SK-N-SH (cell line): ENCODE measurements around the gene IL16. TPM values are rescaled to one million over a fixed set of nuclear protein-coding genes. Genes with fewer than 3 reads are reported as not detected.

Source experiments
- CTCF ChIA-PET: fragments of 300-600, 350-600 bp; formaldehyde crosslinking; extraction: SDS; loops from one replicate; lab custom pipeline; 2021; lab: Yijun Ruan, JAX
- POLR2A ChIA-PET: fragments of 350-600 bp; sonication (Branson Sonifier 250); formaldehyde crosslinking; extraction: SDS; loops from one replicate; lab custom pipeline; 2020; ENCODE audit warnings: antibody characterized with exemption, inconsistent platforms; lab: Yijun Ruan, JAX
- DNase-seq: peaks from one replicate; pipeline ENCODE4 v3.0.0; 2012
- H2AFZ ChIP-seq: fragments of 200-600 bp; sonication (generic); 2 replicates; pipeline ENCODE4 v1.8.1; 2016; ENCODE audit warnings: antibody characterized with exemption, mild to moderate bottlenecking, low read depth
- H3F3A ChIP-seq: fragments of 200-600 bp; sonication (generic); replicated peaks from 2 replicates; pipeline ENCODE3; 2016; ENCODE audit warnings: antibody characterized with exemption, mild to moderate bottlenecking; ENCODE audit not compliant: insufficient read depth
- H3K27ac ChIP-seq, 2 experiments: fragments of 200-500 bp in 1 of 2; fragments of 200-600 bp in 1 of 2; sonication (Bioruptor generic) in 1 of 2; sonication (generic), shearing (Covaris generic) in 1 of 2; 2 replicates each; pipeline versions ENCODE4 v1.5.1 to v1.6.1; 2014 to 2016; ENCODE audit warnings: low read depth in 2 of 2, inconsistent platforms in 1 of 2, low read length in 1 of 2, mild to moderate bottlenecking in 1 of 2, mixed read lengths in 1 of 2
- H3K27me3 ChIP-seq: fragments of 200-600 bp; sonication (generic), shearing (Covaris generic); 2 replicates; pipeline ENCODE4 v1.6.1; 2016; ENCODE audit warnings: mixed run types; ENCODE audit not compliant: insufficient read depth
- H3K36me3 ChIP-seq, 2 experiments: fragments of 200-500 bp in 1 of 2; fragments of 200-600 bp in 1 of 2; sonication (Bioruptor generic) in 1 of 2; sonication (generic) in 1 of 2; replicated peaks in 1 of 2; 2 replicates each; pipeline versions ENCODE3 to v1.5.1; 2014 to 2016; ENCODE audit warnings: low read length in 1 of 2, mild to moderate bottlenecking in 1 of 2; ENCODE audit not compliant: insufficient read depth in 2 of 2, control insufficient read depth in 1 of 2
- H3K4me1 ChIP-seq, 2 experiments: fragments of 200-500 bp in 1 of 2; fragments of 200-600 bp in 1 of 2; sonication (Bioruptor generic) in 1 of 2; sonication (generic), shearing (Covaris generic) in 1 of 2; 2 replicates each; pipeline versions ENCODE4 v1.5.1 to v1.6.1; 2014 to 2016; ENCODE audit warnings: low read depth in 1 of 2, low read length in 1 of 2, mixed run types in 1 of 2; ENCODE audit not compliant: insufficient read depth in 2 of 2, control insufficient read depth in 1 of 2
- H3K4me2 ChIP-seq: fragments of 200-600 bp; sonication (generic), shearing (Covaris generic); 2 replicates; pipeline ENCODE4 v1.6.1; 2017; ENCODE audit warnings: mixed run types
- H3K4me3 ChIP-seq, 2 experiments: fragments of 200-500 bp in 1 of 2; fragments of 200-600 bp in 1 of 2; sonication (Bioruptor generic) in 1 of 2; sonication (generic), shearing (Covaris generic) in 1 of 2; 2 replicates each; pipeline versions ENCODE4 v1.5.1 to v1.8.1; 2014 to 2016; ENCODE audit warnings: low read depth in 2 of 2, inconsistent platforms in 1 of 2, low read length in 1 of 2, mild to moderate bottlenecking in 1 of 2, mixed read lengths in 1 of 2, moderate library complexity in 1 of 2
- H3K79me2 ChIP-seq: fragments of 200-600 bp; sonication (generic); 2 replicates; pipeline ENCODE4 v1.8.1; 2017; ENCODE audit warnings: mild to moderate bottlenecking; ENCODE audit not compliant: insufficient read depth
- H3K9ac ChIP-seq: fragments of 200-600 bp; sonication (generic); 2 replicates; pipeline ENCODE4 v1.6.1; 2017; ENCODE audit warnings: mixed run types
- H3K9me2 ChIP-seq: fragments of 200-600 bp; sonication (generic); 2 replicates; pipeline ENCODE4 v1.6.1; 2017; ENCODE audit warnings: mixed run types
- H3K9me3 ChIP-seq: fragments of 200-600 bp; sonication (generic); 2 replicates; pipeline ENCODE4 v1.6.1; 2017; ENCODE audit warnings: mixed run types, mild to moderate bottlenecking, moderate library complexity
- H4K20me1 ChIP-seq: fragments of 200-600 bp; sonication (generic); 2 replicates; pipeline ENCODE4 v1.6.1; 2017; ENCODE audit warnings: mild to moderate bottlenecking, mixed run types; ENCODE audit not compliant: insufficient read depth
- CHD2 ChIP-seq: fragments of 150-350 bp; IDR thresholded peaks from 2 replicates; pipeline ENCODE4 v1.6.1; 2018; ENCODE audit warnings: low read length; ENCODE audit not compliant: partially characterized antibody
- EP300 ChIP-seq, 2 experiments: IDR thresholded peaks; 2 replicates each; pipeline versions ENCODE4 v1.4.0 to v1.6.1; 2012; ENCODE audit warnings: borderline replicate concordance in 1 of 2, low read depth in 1 of 2, low read length in 1 of 2
- FOXM1 ChIP-seq: IDR thresholded peaks from 2 replicates; pipeline ENCODE4 v1.4.0; 2012; ENCODE audit warnings: low read depth, mild to moderate bottlenecking
- GATA2 ChIP-seq: sonication (generic); formaldehyde crosslinking; IDR thresholded peaks from 2 replicates; pipeline ENCODE4 v1.5.0; 2020; ENCODE audit warnings: mild to moderate bottlenecking, missing genetic modification reagents
- MEF2A ChIP-seq: IDR thresholded peaks from 2 replicates; pipeline ENCODE4 v1.4.0; 2012; ENCODE audit warnings: low read depth, borderline replicate concordance
- NFIC ChIP-seq: IDR thresholded peaks from 2 replicates; pipeline ENCODE4 v1.4.0; 2012; ENCODE audit warnings: borderline replicate concordance
- PBX3 ChIP-seq: IDR thresholded peaks from 2 replicates; pipeline ENCODE4; 2012
- RCOR1 ChIP-seq: fragments of 150-350 bp; IDR thresholded peaks from 2 replicates; pipeline ENCODE4 v1.6.1; 2017; ENCODE audit warnings: antibody characterized with exemption, low read length
- RXRA ChIP-seq: IDR thresholded peaks from 2 replicates; pipeline ENCODE4 v1.4.0; 2012; ENCODE audit warnings: low read depth, mild to moderate bottlenecking, borderline replicate concordance
- TCF12 ChIP-seq: IDR thresholded peaks from 2 replicates; pipeline ENCODE4 v1.4.0; 2012
- TEAD4 ChIP-seq: IDR thresholded peaks from 2 replicates; pipeline ENCODE4 v1.4.0; 2012; ENCODE audit warnings: mild to moderate bottlenecking, borderline replicate concordance; ENCODE audit not compliant: insufficient read depth
- USF2 ChIP-seq: fragments of 150-350 bp; IDR thresholded peaks from 2 replicates; pipeline ENCODE4 v1.6.1; 2017; ENCODE audit warnings: antibody characterized with exemption, low read length, low read depth, borderline replicate concordance
- YY1 ChIP-seq: IDR thresholded peaks from 2 replicates; pipeline ENCODE4 v1.4.0; 2012; ENCODE audit warnings: low read depth, mild to moderate bottlenecking
- ZBTB33 ChIP-seq: IDR thresholded peaks from 2 replicates; pipeline ENCODE4 v1.4.0; 2012; ENCODE audit warnings: low read depth, borderline replicate concordance
- WGBS: methylation state at CpG from one replicate; pipeline ENCODE4 v1.1.6; 2017; ENCODE audit warnings: low lambda C conversion rate; 5-methylcytosine and 5-hydroxymethylcytosine counted together
- polyA plus RNA-seq, 3 experiments: library from polyadenylated mRNA; depleted of rRNA; stranded (reverse); fragments of >200 nt; gene quantifications; 2 replicates each; pipeline ENCODE4 v1.2.3, GENCODE V29; 2012
- TF ChIP-seq, protein P1 (sequence below): fragments of 150-350 bp; IDR thresholded peaks from 2 replicates; pipeline ENCODE4 v1.6.1; 2016; ENCODE audit warnings: mild to moderate bottlenecking, low read depth, low read length
- TF ChIP-seq, protein P2 (sequence below): IDR thresholded peaks from 2 replicates; pipeline ENCODE4 v1.6.1; 2012; ENCODE audit warnings: mild to moderate bottlenecking, low read depth, low read length, moderate library complexity

The IL16 gene
- polyA plus RNA-seq, 1 of the 3 experiments (the other 2 are of a cell fraction), result not detected

GRCh38 chr15:81268881-81269601, 72.4 kb downstream of the IL16 start:
- H3K9ac ChIP-seq, result no peak overlapping the region
- H4K20me1 ChIP-seq, result no peaks in the 10 kb centered on the region
- no peak overlapping the region for H3K4me3 ChIP-seq
- peaks cover 5 to 11% of the 10 kb centered on the region in 2 experiments; a peak in 2 of 4 replicates for H3K4me1 ChIP-seq
- ChIA-PET POLR2A (no interaction called here), CTCF (interaction anchor here (3.9 to 8.5 kb wide), 7 partner anchors 12 to 164 kb away, joined by 36 to 451 read pairs (median 57); no protein-coding TSS in a partner anchor)
- no peaks in the 10 kb centered on the region for H3K9me3 ChIP-seq
- no peaks in the 10 kb centered on the region for H3F3A ChIP-seq
- no peak overlapping the region for H3K27ac ChIP-seq
- no peaks in the 10 kb centered on the region for H3K79me2 ChIP-seq
- H3K36me3 ChIP-seq, result no peaks in the 10 kb centered on the region
- no peak overlapping the region for H3K4me2 ChIP-seq
- no peak for DNase-seq
- peaks cover 13% of the 10 kb centered on the region; the same call in 1 of the 2 replicates for H3K27me3 ChIP-seq
- H2AFZ ChIP-seq, result no peak overlapping the region
- H3K9me2 ChIP-seq, result no peaks in the 10 kb centered on the region
- TF ChIP-seq PBX3, result no peak
- no peak for TF ChIP-seq ZBTB33
- TF ChIP-seq CHD2, result no peak
- no peak for TF ChIP-seq MEF2A
- no peak for TF ChIP-seq TEAD4
- 65% methylated on average over 10 of the region's 10 CpGs for WGBS

- DNase-seq, result no peak
- no peaks in the 10 kb centered on the region for H3K79me2 ChIP-seq
- no peak for TF ChIP-seq FOXM1
- no peak for TF ChIP-seq NFIC
- TF ChIP-seq YY1, result no peak
- no peak for TF ChIP-seq RXRA
- TF ChIP-seq GATA2, result no peak
- TF ChIP-seq TCF12, result no peak
- TF ChIP-seq, protein P1, sequence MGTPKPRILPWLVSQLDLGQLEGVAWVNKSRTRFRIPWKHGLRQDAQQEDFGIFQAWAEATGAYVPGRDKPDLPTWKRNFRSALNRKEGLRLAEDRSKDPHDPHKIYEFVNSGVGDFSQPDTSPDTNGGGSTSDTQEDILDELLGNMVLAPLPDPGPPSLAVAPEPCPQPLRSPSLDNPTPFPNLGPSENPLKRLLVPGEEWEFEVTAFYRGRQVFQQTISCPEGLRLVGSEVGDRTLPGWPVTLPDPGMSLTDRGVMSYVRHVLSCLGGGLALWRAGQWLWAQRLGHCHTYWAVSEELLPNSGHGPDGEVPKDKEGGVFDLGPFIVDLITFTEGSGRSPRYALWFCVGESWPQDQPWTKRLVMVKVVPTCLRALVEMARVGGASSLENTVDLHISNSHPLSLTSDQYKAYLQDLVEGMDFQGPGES, result no peak
- no peak for TF ChIP-seq EP300 (IDR thresholded peaks at IDR 0.05; ENCODE audit: borderline replicate concordance in 1 of 2, low read depth in 1 of 2, low read length in 1 of 2)
- TF ChIP-seq, protein P2, sequence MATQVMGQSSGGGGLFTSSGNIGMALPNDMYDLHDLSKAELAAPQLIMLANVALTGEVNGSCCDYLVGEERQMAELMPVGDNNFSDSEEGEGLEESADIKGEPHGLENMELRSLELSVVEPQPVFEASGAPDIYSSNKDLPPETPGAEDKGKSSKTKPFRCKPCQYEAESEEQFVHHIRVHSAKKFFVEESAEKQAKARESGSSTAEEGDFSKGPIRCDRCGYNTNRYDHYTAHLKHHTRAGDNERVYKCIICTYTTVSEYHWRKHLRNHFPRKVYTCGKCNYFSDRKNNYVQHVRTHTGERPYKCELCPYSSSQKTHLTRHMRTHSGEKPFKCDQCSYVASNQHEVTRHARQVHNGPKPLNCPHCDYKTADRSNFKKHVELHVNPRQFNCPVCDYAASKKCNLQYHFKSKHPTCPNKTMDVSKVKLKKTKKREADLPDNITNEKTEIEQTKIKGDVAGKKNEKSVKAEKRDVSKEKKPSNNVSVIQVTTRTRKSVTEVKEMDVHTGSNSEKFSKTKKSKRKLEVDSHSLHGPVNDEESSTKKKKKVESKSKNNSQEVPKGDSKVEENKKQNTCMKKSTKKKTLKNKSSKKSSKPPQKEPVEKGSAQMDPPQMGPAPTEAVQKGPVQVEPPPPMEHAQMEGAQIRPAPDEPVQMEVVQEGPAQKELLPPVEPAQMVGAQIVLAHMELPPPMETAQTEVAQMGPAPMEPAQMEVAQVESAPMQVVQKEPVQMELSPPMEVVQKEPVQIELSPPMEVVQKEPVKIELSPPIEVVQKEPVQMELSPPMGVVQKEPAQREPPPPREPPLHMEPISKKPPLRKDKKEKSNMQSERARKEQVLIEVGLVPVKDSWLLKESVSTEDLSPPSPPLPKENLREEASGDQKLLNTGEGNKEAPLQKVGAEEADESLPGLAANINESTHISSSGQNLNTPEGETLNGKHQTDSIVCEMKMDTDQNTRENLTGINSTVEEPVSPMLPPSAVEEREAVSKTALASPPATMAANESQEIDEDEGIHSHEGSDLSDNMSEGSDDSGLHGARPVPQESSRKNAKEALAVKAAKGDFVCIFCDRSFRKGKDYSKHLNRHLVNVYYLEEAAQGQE, result no peak
- no peak for TF ChIP-seq RCOR1
- TF ChIP-seq USF2, result no peak
- TF ChIP-seq, all 33 proteins: peak for 0
- WGBS, result 48% methylated on average over 3 of the region's 3 CpGs
- H3K4me3 ChIP-seq, result no peak overlapping the region
- H3K4me1 ChIP-seq, result peaks cover 5 to 11% of the 10 kb centered on the region in 2 experiments; a peak in 2 of 4 replicates
- H3K9ac ChIP-seq, result no peak overlapping the region
- no peaks in the 10 kb centered on the region for H3K9me2 ChIP-seq
- ChIA-PET POLR2A (no interaction called here), CTCF (interaction anchor here (5.1 to 8.5 kb wide), 5 partner anchors 11 to 166 kb away, joined by 57 to 451 read pairs (median 93); no protein-coding TSS in a partner anchor)
- H3F3A ChIP-seq, result no peaks in the 10 kb centered on the region
- H3K4me2 ChIP-seq, result no peak overlapping the region
- H3K27me3 ChIP-seq, result peaks cover 15% of the 10 kb centered on the region; the same call in 1 of the 2 replicates
- no peak overlapping the region for H3K27ac ChIP-seq
- H3K9me3 ChIP-seq, result no peaks in the 10 kb centered on the region
- H3K36me3 ChIP-seq, result no peaks in the 10 kb centered on the region
- H2AFZ ChIP-seq, result no peak overlapping the region
- no peaks in the 10 kb centered on the region for H4K20me1 ChIP-seq
These were observed 73.5 kb downstream of the IL16 start for GRCh38 chr15:81270188-81270587.
